ENCODE measurements around the gene ANKS3.

DNA sequence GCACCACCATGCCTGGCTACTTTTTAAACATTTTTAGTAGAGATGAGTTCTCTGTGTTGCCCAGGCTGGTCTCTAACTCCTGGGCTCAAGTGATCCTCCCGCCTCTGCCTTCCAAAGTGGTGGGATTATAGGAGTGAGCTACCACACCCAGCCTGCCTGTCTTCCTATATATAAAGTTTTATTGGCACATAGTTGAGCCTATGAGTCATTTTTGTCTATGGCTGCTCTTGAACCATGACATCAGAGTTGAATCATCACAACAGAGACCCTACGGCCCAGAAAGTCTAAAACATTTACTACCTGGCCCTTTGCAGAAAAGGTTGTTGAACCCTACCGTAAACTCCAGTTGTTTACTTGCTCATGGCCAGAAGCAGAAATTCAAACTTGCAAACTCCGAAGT, 46.2 kb upstream of the ANKS3 start:
- no peak for TF ChIP-seq EZH2 (IDR thresholded peaks at IDR 0.05; ENCODE audit: borderline replicate concordance, low read depth, low read length, severe bottlenecking)
- TF ChIP-seq, protein P1, sequence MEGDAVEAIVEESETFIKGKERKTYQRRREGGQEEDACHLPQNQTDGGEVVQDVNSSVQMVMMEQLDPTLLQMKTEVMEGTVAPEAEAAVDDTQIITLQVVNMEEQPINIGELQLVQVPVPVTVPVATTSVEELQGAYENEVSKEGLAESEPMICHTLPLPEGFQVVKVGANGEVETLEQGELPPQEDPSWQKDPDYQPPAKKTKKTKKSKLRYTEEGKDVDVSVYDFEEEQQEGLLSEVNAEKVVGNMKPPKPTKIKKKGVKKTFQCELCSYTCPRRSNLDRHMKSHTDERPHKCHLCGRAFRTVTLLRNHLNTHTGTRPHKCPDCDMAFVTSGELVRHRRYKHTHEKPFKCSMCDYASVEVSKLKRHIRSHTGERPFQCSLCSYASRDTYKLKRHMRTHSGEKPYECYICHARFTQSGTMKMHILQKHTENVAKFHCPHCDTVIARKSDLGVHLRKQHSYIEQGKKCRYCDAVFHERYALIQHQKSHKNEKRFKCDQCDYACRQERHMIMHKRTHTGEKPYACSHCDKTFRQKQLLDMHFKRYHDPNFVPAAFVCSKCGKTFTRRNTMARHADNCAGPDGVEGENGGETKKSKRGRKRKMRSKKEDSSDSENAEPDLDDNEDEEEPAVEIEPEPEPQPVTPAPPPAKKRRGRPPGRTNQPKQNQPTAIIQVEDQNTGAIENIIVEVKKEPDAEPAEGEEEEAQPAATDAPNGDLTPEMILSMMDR (IDR thresholded peaks at IDR 0.05; ENCODE audit: borderline replicate concordance, extremely low read depth, low read length, poor library complexity, severe bottlenecking): no peak

All from DND-41 (cell line).